Peyer's patch (tissue), 4 donors: ENCODE data around the gene UTP20. TPM values are rescaled to one million over a fixed set of nuclear protein-coding genes. Genes with fewer than 3 reads are reported as not detected.

Experiments
- DNase-seq, 3 donors: peaks; one replicate each; pipeline ENCODE4 v3.0.0-alpha.2; 2017 to 2019
- H3K27ac ChIP-seq, 4 donors: fragments of 200-600 bp; sonication (generic); one replicate each; pipeline ENCODE4 v1.5.1; 2016 to 2019
- H3K27me3 ChIP-seq, 2 donors: fragments of 200-600 bp; sonication (generic); one replicate each; pipeline ENCODE4 v1.5.1; 2019
- H3K36me3 ChIP-seq, 3 donors: fragments of 200-600 bp; sonication (generic); one replicate each; pipeline ENCODE4 v1.5.1; 2016 to 2019
- H3K4me1 ChIP-seq, 4 donors: fragments of 200-600 bp; sonication (generic); one replicate each; pipeline ENCODE4 v1.5.1; 2016 to 2019
- H3K4me3 ChIP-seq, 4 donors: fragments of 200-600 bp; sonication (generic); 1 replicate in 3 of 4; 2 replicates in 1 of 4; pipeline ENCODE4 v1.5.1; 2016 to 2019; ENCODE audit warnings: mild to moderate bottlenecking in 1 of 4
- H3K9me3 ChIP-seq, 4 donors: fragments of 200-600 bp; sonication (generic); one replicate each; pipeline ENCODE4 v1.5.1; 2016 to 2019; ENCODE audit warnings: mild to moderate bottlenecking in 1 of 4
- POLR2A ChIP-seq, 2 donors: fragments of 450-650 bp; IDR thresholded peaks; one replicate each; pipeline ENCODE4 v1.5.1; 2017; ENCODE audit warnings: antibody characterized with exemption in 2 of 2, mild to moderate bottlenecking in 2 of 2, moderate library complexity in 2 of 2
- total RNA-seq, 4 donors: library from RNA; depleted of rRNA; stranded (reverse); fragments of >200 nt; gene quantifications; one replicate each; pipeline ENCODE4 v1.1.0, GENCODE V29; 2016
- TF ChIP-seq, protein P1 (sequence below), 6 experiments: fragments of 450-650 bp in 4 of 6; fragments of 200-600 bp in 2 of 6; sonication (generic) in 1 of 6; IDR thresholded peaks; one replicate each; pipeline ENCODE4 v1.5.1; 2017 to 2019; ENCODE audit warnings: antibody characterized with exemption in 6 of 6, mild to moderate bottlenecking in 3 of 6, moderate library complexity in 1 of 6

UTP20 gene
- total RNA-seq, 4 donors from 2014 or later = 3.7 to 14.9 (median 5.5) TPM

DNA sequence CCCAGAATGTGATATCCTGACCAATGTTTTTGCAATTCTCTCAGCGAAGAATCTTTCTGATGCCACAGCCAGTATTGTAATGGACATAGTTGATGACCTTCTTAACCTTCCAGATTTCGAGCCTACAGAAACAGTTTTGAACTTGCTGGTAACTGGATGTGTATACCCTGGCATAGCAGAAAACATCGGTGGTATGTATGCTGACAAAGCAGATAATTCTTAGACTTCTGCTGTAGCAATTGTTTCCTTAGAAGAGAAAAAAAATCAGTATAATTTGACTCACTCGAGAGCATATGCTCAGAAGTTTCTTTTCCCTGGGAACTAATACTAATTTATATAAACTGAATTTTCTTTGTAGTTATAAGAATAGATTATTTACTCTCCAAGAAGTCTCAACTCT, 58.2 kb downstream of the UTP20 start:
- H3K4me3 ChIP-seq = no peak overlapping the region
- no peaks in the 10 kb centered on the region for H3K27me3 ChIP-seq
- no peak for TF ChIP-seq POLR2A (IDR thresholded peaks at IDR 0.05)
- TF ChIP-seq, protein P1, sequence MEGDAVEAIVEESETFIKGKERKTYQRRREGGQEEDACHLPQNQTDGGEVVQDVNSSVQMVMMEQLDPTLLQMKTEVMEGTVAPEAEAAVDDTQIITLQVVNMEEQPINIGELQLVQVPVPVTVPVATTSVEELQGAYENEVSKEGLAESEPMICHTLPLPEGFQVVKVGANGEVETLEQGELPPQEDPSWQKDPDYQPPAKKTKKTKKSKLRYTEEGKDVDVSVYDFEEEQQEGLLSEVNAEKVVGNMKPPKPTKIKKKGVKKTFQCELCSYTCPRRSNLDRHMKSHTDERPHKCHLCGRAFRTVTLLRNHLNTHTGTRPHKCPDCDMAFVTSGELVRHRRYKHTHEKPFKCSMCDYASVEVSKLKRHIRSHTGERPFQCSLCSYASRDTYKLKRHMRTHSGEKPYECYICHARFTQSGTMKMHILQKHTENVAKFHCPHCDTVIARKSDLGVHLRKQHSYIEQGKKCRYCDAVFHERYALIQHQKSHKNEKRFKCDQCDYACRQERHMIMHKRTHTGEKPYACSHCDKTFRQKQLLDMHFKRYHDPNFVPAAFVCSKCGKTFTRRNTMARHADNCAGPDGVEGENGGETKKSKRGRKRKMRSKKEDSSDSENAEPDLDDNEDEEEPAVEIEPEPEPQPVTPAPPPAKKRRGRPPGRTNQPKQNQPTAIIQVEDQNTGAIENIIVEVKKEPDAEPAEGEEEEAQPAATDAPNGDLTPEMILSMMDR (IDR thresholded peaks at IDR 0.05) = no peak
- no peaks in the 10 kb centered on the region for H3K9me3 ChIP-seq
- no peak for DNase-seq
- H3K27ac ChIP-seq = no peak overlapping the region
- H3K36me3 ChIP-seq = peaks cover 0 to 22% (median 3%) of the 10 kb centered on the region in 3 donors
- no peaks in the 10 kb centered on the region for H3K4me1 ChIP-seq

DNA sequence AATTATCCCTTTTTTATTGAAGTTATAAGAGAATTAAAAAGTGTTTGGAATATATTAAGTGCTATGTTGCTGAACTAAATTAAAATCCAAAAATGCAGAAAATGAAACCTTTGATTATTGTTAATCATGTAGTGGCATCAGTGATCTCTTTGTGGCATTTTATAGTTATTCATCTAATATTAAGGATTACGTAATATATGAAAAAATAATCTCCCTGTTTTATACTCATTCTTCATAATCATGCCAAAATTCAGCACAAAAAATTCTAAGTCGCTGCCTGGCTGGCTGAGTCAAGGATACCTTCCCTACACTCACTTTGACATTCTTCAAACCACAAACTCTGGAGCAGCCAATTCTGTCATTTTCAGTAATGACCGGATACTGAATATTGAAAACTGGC, 64.0 kb downstream of the UTP20 start:
- H3K36me3 ChIP-seq = peaks cover 0 to 58% (median 3%) of the 10 kb centered on the region in 3 donors
- TF ChIP-seq POLR2A (IDR thresholded peaks at IDR 0.05) = no peak
- TF ChIP-seq, protein P1 (IDR thresholded peaks at IDR 0.05) = no peak

DNA sequence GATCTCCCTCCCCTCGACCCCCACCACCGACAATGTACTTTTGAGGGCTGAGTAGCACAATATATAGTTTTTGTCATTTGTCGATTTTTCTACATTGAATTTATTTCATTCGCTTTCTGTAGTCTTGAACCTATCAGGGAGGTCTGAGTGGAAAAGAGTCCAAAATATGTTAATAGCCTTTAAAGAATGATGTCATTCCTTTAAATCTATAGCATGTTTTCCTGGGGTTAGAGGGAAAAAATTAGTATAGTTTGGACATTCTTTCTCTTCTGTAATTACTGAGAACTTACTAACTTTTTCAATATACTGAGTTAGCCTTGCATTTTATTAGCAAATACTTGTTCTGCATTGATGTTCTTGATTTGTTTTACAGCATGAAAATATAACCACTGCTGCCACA, 71.8 kb downstream of the UTP20 start:
- no peaks in the 10 kb centered on the region for H3K4me1 ChIP-seq
- no peak overlapping the region for H3K27ac ChIP-seq
- H3K36me3 ChIP-seq = peaks cover 0 to 59% (median 0%) of the 10 kb centered on the region in 3 donors
- no peak for DNase-seq
- TF ChIP-seq POLR2A (IDR thresholded peaks at IDR 0.05) = no peak
- TF ChIP-seq, protein P1 (IDR thresholded peaks at IDR 0.05) = no peak
- H3K9me3 ChIP-seq = no peaks in the 10 kb centered on the region
- no peak overlapping the region for H3K4me3 ChIP-seq
- H3K27me3 ChIP-seq = no peaks in the 10 kb centered on the region

More for the DNA sequence above, 64.0 kb downstream of the UTP20 start:
- Histone ChIP-seq H3K4me1 (no peaks in the 10 kb centered on the region), H3K27me3 (no peaks in the 10 kb centered on the region), H3K27ac (no peak overlapping the region), H3K4me3 (no peak overlapping the region), H3K9me3 (no peaks in the 10 kb centered on the region)
- DNase-seq = no peak

DNA sequence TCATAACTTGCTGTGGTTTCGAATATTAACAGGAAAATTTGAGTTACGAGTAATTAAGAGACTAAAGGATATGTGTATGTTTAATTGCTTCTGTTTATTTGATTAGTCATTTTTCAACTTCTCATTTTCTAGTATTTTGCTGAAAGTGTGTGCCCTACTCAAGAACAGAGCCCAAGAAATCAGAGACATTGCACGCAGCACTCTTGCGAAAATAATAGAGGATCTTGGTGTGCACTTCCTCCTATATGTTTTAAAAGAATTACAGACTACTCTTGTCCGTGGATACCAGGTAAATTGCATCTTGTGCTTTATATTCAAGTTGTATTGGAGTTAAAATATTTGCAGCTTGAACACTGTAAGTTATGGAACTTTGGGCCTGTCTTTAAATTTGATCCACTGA, 76.9 kb downstream of the UTP20 start:
- Histone ChIP-seq H3K4me1 (no peaks in the 10 kb centered on the region), H3K36me3 (peaks cover 0 to 46% (median 0%) of the 10 kb centered on the region in 3 donors)
- TF ChIP-seq, protein P1 (IDR thresholded peaks at IDR 0.05) = no peak
- TF ChIP-seq POLR2A (IDR thresholded peaks at IDR 0.05) = no peak

DNA sequence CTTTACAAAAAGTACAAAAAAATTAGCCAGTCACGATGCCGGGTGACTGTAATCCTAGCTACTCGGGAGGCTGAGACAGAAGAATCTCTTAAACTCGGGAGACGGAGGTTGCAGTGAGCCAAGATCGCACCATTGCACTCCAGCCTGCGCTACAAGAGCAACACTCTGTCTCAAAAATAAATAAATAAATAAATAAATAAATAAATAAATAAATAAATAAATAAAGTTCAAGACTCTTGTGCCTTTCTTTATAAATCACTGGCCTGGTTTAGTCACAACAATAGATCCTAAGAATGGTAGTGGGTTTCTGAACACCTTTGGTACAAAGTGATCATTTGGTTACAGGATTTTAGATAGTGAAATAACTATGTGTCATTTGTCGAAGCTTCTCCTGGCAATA, 81.5 kb downstream of the UTP20 start:
- Histone ChIP-seq H3K4me3 (no peak overlapping the region), H3K36me3 (peaks cover 0 to 63% (median 0%) of the 10 kb centered on the region in 3 donors), H3K4me1 (no peaks in the 10 kb centered on the region), H3K9me3 (no peaks in the 10 kb centered on the region), H3K27me3 (no peaks in the 10 kb centered on the region), H3K27ac (no peak overlapping the region)
- DNase-seq = no peak
- no peak for TF ChIP-seq POLR2A (IDR thresholded peaks at IDR 0.05)
- TF ChIP-seq, protein P1 (IDR thresholded peaks at IDR 0.05) = no peak

More for the DNA sequence above, 76.9 kb downstream of the UTP20 start:
- Histone ChIP-seq H3K4me3 (no peak overlapping the region), H3K27ac (no peak overlapping the region), H3K9me3 (no peaks in the 10 kb centered on the region), H3K27me3 (no peaks in the 10 kb centered on the region)
- DNase-seq = no peak

DNA sequence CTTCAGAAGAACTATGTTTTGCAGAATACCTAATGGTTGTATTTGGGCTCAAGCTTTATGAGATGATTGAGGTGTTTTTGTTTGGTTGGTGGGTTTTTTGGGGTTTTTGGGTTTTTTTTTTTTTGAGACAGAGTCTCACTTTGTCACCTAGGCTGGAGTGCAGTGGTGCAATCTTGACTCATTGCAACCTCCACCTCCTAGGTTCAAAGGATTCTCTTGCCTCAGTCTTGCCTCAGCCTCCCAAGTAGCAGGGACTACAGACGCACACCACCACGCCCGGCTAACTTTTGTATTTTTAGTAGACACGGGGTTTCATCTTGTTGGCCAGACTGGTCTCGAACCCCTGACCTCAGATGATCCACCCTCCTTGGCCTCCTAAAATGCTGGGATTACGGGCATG, 88.1 kb downstream of the UTP20 start:
- Histone ChIP-seq H3K4me1 (no peaks in the 10 kb centered on the region), H3K27me3 (no peaks in the 10 kb centered on the region), H3K36me3 (peaks cover 0 to 79% (median 2%) of the 10 kb centered on the region in 3 donors), H3K9me3 (no peaks in the 10 kb centered on the region), H3K4me3 (no peak overlapping the region), H3K27ac (no peak overlapping the region)
- DNase-seq = no peak
- TF ChIP-seq, protein P1 (IDR thresholded peaks at IDR 0.05) = no peak
- no peak for TF ChIP-seq POLR2A (IDR thresholded peaks at IDR 0.05)
